PC-3 (cell line): Measurements from ENCODE around the gene LIMS2.

Experiments used
- EZH2 ChIP-seq: fragments of 300-600 bp; sonication (generic); IDR thresholded peaks from one replicate; pipeline ENCODE4 v1.6.1; 2017; ENCODE audit warnings: antibody characterized with exemption, mild to moderate bottlenecking, low read length; ENCODE audit not compliant: unreplicated experiment
- EZH2phosphoT487 ChIP-seq: fragments of 300-600 bp; sonication (generic); IDR thresholded peaks from 2 replicates; pipeline ENCODE4 v1.6.1; 2018; ENCODE audit warnings: mild to moderate bottlenecking, antibody characterized with exemption, low read length, borderline replicate concordance
- TF ChIP-seq, protein P1 (sequence below): fragments of 300-600 bp; sonication (generic); conservative IDR thresholded peaks from 2 replicates; pipeline ENCODE4 v1.5.1; 2017; ENCODE audit warnings: antibody characterized with exemption, low read depth, mild to moderate bottlenecking, low read length

DNA sequence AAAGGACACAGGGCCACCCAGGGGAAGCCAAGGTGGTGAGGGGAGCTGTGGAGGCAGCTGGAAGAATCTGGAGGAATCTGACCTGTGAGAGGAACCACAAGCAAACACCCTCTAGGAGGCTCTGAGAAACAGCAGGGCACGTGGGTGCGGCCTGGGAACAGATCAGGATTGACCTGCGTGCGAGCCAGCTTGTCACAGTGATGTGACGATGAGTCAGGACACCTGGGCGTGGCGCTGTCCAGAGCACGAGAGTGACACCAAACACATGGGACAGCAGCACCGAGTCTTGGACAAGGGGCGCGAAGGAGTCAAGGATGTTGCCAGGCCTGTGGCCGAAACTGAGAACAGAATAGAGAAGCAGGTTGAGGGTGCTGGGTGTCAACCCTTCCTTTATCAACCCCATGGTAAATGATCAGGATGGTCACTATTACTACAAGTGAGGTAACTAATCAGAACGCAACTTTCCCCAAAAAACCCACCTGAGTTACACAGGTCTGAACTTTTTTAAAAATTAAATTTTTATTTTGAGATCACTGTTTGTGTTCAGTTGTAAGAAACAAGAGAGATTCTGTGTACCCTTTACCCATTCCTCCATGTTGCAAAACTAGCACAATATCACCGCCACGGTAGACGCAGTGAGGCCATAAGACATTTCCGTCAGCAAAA is 25.3 kb upstream of the LIMS2 start:
- TF ChIP-seq, protein P1, sequence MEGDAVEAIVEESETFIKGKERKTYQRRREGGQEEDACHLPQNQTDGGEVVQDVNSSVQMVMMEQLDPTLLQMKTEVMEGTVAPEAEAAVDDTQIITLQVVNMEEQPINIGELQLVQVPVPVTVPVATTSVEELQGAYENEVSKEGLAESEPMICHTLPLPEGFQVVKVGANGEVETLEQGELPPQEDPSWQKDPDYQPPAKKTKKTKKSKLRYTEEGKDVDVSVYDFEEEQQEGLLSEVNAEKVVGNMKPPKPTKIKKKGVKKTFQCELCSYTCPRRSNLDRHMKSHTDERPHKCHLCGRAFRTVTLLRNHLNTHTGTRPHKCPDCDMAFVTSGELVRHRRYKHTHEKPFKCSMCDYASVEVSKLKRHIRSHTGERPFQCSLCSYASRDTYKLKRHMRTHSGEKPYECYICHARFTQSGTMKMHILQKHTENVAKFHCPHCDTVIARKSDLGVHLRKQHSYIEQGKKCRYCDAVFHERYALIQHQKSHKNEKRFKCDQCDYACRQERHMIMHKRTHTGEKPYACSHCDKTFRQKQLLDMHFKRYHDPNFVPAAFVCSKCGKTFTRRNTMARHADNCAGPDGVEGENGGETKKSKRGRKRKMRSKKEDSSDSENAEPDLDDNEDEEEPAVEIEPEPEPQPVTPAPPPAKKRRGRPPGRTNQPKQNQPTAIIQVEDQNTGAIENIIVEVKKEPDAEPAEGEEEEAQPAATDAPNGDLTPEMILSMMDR = peak; percentile 10; the same call in 1 of the 2 replicates
- TF ChIP-seq EZH2 (no peak), EZH2phosphoT487 (no peak)
